ENCODE results near the gene TSPAN18.

The TSPAN18 gene

DNA sequence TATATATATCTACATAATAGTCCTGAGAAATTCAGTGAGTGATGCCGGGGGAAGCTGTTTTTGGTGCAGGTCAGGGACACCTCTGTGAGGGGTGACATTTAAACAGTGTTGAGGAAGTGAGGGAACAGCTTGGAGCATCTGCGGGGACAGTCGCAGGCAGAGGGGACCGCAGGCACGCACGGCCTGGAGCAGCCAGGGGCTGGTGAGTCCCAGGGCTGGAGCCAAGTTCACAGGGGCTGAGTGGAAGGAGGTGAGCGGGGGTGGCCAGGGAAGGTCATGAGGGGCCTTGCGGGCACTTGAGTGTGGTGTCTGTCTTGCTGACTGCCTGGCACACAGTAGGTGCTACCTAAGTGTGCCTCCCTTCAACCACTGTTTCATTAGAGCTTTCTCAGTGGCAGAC lies 65.4 kb downstream of the TSPAN18 start:
- no peak for TF ChIP-seq POLR2AphosphoS5 (IDR thresholded peaks at IDR 0.05; ENCODE audit: borderline replicate concordance, low read depth, low read length)
- no peak for TF ChIP-seq FOXP2 (optimal IDR thresholded peaks at IDR 0.05; ENCODE audit: control extremely low read depth, extremely low read length, insufficient read depth)
- TF ChIP-seq EZH2 (IDR thresholded peaks at IDR 0.05) = no peak
- Histone ChIP-seq H3K27ac (no peak overlapping the region), H3K4me3 (no peak overlapping the region), H3K9me3 (ENCODE audit: low read depth, low read length) (no peaks in the 10 kb centered on the region), H3K36me3 (ENCODE audit: insufficient read depth, low read length) (no peaks in the 10 kb centered on the region), H3K9ac (ENCODE audit: insufficient read length) (no peak overlapping the region)
- DNase-seq (ENCODE audit: low read depth, low spot score) = no peak

DNA sequence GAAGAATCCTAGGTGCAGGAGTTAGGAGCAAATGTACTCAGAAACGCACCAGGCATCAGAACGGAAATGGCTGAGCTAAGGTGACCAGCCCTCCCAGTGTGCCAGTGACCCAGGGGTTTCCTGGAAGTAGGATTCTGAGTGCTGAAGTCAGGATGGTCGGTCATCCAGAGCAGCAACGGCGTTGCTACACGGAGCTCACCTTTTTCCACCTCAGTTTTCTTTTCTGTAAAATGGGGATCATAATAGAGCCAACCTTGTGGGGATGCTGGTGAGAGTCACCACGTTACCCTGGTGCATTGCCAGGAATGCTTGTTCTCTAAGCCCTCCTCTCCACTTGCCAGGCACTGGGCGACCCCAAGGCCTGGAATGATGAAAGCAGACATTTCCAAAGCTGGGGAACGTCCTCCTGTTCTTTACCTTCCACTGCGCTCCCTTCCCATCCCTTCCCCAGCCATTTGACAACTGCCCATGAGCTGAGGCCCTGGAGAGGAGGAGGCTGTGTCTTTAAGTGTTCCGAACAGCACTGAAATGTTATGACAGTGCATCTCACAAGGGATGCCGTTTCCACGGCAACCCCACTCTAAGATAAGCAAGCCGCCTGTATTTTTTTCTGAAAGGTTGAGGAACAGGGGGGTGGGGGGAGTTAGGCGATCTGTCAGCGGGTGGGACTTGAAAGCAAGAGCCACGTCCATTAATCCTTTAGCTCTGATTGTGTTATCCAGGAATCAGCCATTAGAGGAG lies 66.8 kb downstream of the TSPAN18 start:
- Histone ChIP-seq H3K9ac (ENCODE audit: insufficient read length) (no peak overlapping the region), H3K4me3 (no peak overlapping the region), H3K9me3 (ENCODE audit: low read depth, low read length) (no peaks in the 10 kb centered on the region), H3K27ac (no peak overlapping the region), H3K36me3 (ENCODE audit: insufficient read depth, low read length) (no peaks in the 10 kb centered on the region)
- DNase-seq (ENCODE audit: low read depth, low spot score) = no peak
- TF ChIP-seq POLR2AphosphoS5 (IDR thresholded peaks at IDR 0.05; ENCODE audit: borderline replicate concordance, low read depth, low read length) = no peak
- no peak for TF ChIP-seq FOXP2 (optimal IDR thresholded peaks at IDR 0.05; ENCODE audit: control extremely low read depth, extremely low read length, insufficient read depth)
- TF ChIP-seq EZH2 (IDR thresholded peaks at IDR 0.05) = no peak

DNA sequence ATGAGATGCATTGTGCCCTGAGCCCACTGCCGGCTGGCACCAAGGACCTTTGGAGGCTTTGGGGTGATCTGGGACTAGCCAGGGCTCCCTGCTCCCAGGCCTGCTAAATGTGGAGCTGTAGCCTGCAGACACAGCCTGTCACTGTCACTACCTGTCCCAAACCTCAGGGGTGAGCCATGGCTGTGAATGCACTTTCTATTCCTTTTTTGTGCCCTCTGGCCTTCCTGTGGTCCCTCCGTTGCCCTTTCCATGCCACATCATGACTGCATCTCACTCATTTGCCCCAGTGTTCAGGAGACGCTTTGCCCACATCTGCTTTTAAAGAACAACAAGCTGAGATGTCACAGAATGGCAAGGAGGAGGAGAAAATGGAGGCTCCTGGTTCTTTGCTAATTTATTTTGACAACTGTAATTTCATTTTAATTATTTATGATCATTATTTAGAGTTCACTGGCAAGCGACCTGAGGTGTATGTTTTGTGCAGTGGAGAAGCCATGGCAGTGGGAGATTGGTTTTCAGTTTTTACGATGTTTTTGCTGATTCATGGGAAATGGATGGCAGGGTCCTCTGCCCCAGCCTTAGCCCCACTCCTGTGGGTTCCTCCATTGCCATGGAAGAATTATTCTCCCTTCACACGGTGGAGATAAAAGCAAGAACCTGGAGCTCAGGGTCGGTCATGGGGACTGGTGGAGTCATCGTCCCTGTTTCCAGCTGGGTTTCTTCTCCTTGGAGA lies 69.2 kb downstream of the TSPAN18 start:
- no peak for DNase-seq (ENCODE audit: low read depth, low spot score)
- TF ChIP-seq EZH2 (IDR thresholded peaks at IDR 0.05) = no peak
- no peak for TF ChIP-seq FOXP2 (optimal IDR thresholded peaks at IDR 0.05; ENCODE audit: control extremely low read depth, extremely low read length, insufficient read depth)
- no peak for TF ChIP-seq POLR2AphosphoS5 (IDR thresholded peaks at IDR 0.05; ENCODE audit: borderline replicate concordance, low read depth, low read length)
- Histone ChIP-seq H3K9me3 (ENCODE audit: low read depth, low read length) (no peaks in the 10 kb centered on the region), H3K36me3 (ENCODE audit: insufficient read depth, low read length) (no peaks in the 10 kb centered on the region), H3K4me3 (no peak overlapping the region), H3K9ac (ENCODE audit: insufficient read length) (no peak overlapping the region), H3K27ac (no peak overlapping the region)

DNA sequence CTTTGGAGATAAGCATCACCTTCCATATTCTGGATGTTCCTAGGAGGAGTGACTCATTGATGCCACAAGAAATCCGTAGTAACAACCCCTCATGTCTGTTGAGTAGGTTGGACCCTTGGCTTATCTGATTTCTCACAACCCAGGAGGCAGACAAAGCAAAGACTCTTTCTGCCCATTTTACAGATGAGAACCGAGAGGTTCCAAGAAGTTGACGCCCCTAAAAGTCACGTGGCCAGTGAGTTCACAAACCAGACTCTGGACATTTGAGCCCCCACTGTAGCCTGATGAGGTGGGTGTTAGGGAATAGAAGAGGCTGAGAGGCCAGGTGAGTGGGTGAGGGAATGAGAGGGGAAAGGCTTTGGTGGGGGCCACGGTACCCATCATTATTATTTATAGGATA lies 70.3 kb downstream of the TSPAN18 start:
- Histone ChIP-seq H3K27ac (no peak overlapping the region), H3K4me3 (no peak overlapping the region), H3K36me3 (ENCODE audit: insufficient read depth, low read length) (no peaks in the 10 kb centered on the region), H3K9ac (ENCODE audit: insufficient read length) (no peak overlapping the region), H3K9me3 (ENCODE audit: low read depth, low read length) (no peaks in the 10 kb centered on the region)
- DNase-seq (ENCODE audit: low read depth, low spot score) = no peak
- TF ChIP-seq POLR2AphosphoS5 (IDR thresholded peaks at IDR 0.05; ENCODE audit: borderline replicate concordance, low read depth, low read length) (no peak), EZH2 (IDR thresholded peaks at IDR 0.05) (no peak), FOXP2 (optimal IDR thresholded peaks at IDR 0.05; ENCODE audit: control extremely low read depth, extremely low read length, insufficient read depth) (no peak)

DNA sequence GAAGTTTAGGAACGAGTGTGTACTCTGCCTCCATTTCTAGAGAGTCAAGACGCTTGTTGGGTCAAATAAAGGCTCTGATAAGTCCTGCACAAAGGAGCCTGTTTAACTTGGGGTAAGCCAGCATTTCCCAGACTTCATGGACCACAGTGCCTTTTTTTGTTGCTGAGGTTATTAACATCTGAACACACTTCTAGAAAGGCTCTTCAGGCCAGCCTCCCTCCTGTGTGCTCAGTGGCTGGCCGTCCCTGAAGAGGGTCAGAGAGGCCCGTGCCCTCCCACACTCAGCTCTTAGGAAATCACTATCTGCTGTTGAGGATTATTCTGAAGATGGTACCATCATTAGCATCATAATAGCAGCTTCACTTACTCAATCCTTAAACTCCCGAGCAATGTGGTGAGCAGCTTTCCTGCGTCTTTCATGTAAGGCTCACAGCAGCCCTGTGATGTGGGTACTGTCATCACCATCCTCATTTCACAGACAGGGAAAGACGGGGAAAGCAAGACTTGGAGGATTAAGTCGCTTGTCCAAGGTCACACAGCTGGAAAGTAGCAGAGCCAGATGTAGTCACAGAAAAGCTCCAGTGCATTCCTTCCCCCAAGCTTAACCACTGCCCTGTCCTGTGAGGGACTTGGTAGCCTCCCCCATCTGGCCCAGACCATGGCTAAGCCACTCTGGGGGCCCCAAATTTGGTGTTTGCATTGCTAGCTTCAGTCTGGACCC lies 71.3 kb downstream of the TSPAN18 start:
- no peak for TF ChIP-seq EZH2 (IDR thresholded peaks at IDR 0.05)
- no peak for TF ChIP-seq FOXP2 (optimal IDR thresholded peaks at IDR 0.05; ENCODE audit: control extremely low read depth, extremely low read length, insufficient read depth)
- no peak for TF ChIP-seq POLR2AphosphoS5 (IDR thresholded peaks at IDR 0.05; ENCODE audit: borderline replicate concordance, low read depth, low read length)
- no peak for DNase-seq (ENCODE audit: low read depth, low spot score)
- H3K9ac ChIP-seq (ENCODE audit: insufficient read length) = no peak overlapping the region
- H3K9me3 ChIP-seq (ENCODE audit: low read depth, low read length) = no peaks in the 10 kb centered on the region
- H3K27ac ChIP-seq = no peak overlapping the region
- H3K36me3 ChIP-seq (ENCODE audit: insufficient read depth, low read length) = no peaks in the 10 kb centered on the region
- H3K4me3 ChIP-seq = no peak overlapping the region

DNA sequence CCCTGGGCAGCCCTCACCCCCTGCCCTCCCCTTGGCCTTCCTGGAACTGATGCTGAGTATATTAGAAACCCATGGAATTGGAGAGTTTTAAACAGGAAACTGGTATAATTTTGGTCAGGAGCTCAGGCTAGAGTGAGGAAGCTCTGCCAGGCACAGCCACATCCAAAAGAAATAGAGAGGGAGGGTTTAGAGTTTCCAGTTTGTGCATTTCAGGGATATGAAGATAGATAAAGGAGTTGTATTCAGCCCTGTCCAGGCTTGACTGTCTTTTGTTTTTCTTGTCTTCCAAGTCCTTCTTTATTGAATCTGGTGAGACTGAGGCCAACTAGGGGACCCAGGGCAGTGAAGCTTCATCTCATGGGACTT lies 71.8 kb downstream of the TSPAN18 start:
- DNase-seq (ENCODE audit: low read depth, low spot score) = no peak
- Histone ChIP-seq H3K27ac (no peak overlapping the region), H3K9me3 (ENCODE audit: low read depth, low read length) (no peaks in the 10 kb centered on the region), H3K4me3 (no peak overlapping the region), H3K9ac (ENCODE audit: insufficient read length) (no peak overlapping the region), H3K36me3 (ENCODE audit: insufficient read depth, low read length) (no peaks in the 10 kb centered on the region)
- TF ChIP-seq POLR2AphosphoS5 (IDR thresholded peaks at IDR 0.05; ENCODE audit: borderline replicate concordance, low read depth, low read length) (no peak), EZH2 (IDR thresholded peaks at IDR 0.05) (no peak), FOXP2 (optimal IDR thresholded peaks at IDR 0.05; ENCODE audit: control extremely low read depth, extremely low read length, insufficient read depth) (no peak)

DNA sequence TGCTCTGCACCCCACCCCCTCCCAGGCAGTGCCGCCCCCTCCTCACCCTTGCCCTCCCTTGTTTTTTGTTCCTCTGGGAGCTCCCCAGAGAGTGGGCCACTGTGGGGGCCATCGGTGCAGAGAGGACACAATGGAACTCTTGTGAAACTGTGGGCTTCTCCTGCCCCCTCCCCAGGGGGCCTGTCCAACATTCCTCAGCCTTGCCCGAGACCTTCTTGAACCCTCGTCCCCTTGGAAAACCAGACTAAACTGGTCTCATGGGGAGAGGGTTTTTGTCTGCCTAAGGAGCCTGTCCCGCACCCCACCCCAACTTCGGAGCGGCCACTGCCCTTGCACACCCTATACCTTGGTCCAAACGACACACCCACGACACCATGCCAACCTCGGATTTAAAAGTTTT lies 72.2 kb downstream of the TSPAN18 start:
- Histone ChIP-seq H3K4me3 (no peak overlapping the region), H3K27ac (no peak overlapping the region), H3K9ac (ENCODE audit: insufficient read length) (no peak overlapping the region), H3K9me3 (ENCODE audit: low read depth, low read length) (no peaks in the 10 kb centered on the region), H3K36me3 (ENCODE audit: insufficient read depth, low read length) (no peaks in the 10 kb centered on the region)
- DNase-seq (ENCODE audit: low read depth, low spot score) = no peak
- TF ChIP-seq EZH2 (IDR thresholded peaks at IDR 0.05) (no peak), POLR2AphosphoS5 (IDR thresholded peaks at IDR 0.05; ENCODE audit: borderline replicate concordance, low read depth, low read length) (no peak), FOXP2 (optimal IDR thresholded peaks at IDR 0.05; ENCODE audit: control extremely low read depth, extremely low read length, insufficient read depth) (no peak)

DNA sequence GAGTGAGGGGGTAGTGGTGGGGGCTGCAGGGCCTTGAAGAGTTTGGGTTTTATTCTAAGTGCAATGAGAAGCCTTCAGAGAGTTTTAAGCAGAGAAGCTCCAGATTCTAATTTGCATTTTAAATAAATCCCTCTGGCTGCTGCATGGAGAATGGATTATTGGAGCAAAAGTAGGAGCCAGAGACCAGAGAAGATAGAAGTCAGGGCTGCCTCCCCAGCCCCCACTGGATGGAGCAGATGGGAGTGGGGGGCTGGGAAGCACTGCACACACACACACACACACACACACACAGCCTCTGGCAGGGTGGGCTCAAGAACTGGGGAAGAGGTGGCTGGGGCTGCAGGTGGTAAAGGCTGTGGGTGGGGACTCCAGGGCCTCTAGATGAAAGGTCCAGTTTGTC lies 75.6 kb downstream of the TSPAN18 start:
- no peak for DNase-seq (ENCODE audit: low read depth, low spot score)
- TF ChIP-seq POLR2AphosphoS5 (IDR thresholded peaks at IDR 0.05; ENCODE audit: borderline replicate concordance, low read depth, low read length) = no peak
- no peak for TF ChIP-seq FOXP2 (optimal IDR thresholded peaks at IDR 0.05; ENCODE audit: control extremely low read depth, extremely low read length, insufficient read depth)
- no peak for TF ChIP-seq EZH2 (IDR thresholded peaks at IDR 0.05)
- no peaks in the 10 kb centered on the region for H3K36me3 ChIP-seq (ENCODE audit: insufficient read depth, low read length)
- no peaks in the 10 kb centered on the region for H3K9me3 ChIP-seq (ENCODE audit: low read depth, low read length)
- no peak overlapping the region for H3K9ac ChIP-seq (ENCODE audit: insufficient read length)
- no peak overlapping the region for H3K27ac ChIP-seq
- H3K4me3 ChIP-seq = no peak overlapping the region

Data from SK-N-MC (cell line).